ENCODE results near the gene MBD2. TPM values are rescaled to one million over a fixed set of nuclear protein-coding genes. Genes with fewer than 3 reads are reported as not detected.

Gene MBD2
- total RNA-seq, 4 donors from 2014 or later, result 53.5 to 79.7 (median 63.5) TPM

DNA sequence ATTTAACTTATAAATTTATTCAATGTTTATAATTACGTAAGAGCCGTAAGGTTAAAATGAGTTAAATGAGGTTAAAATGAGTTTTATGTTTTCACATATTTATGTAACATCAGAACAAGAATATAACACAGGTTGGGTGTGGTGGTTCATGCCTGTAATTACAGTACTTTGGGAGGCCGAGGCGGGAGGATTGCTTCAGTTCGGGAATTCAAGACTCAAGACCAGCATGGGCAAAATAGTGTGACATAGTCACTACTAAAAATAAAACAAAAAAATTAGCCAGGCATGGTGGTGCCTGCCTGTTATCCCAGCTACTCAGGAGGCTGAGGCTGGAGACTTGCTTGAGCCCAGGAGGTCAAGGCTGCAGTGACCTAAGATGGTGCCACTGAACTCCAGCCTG is 9.3 kb upstream of the MBD2 start:
- TF ChIP-seq, protein P1, sequence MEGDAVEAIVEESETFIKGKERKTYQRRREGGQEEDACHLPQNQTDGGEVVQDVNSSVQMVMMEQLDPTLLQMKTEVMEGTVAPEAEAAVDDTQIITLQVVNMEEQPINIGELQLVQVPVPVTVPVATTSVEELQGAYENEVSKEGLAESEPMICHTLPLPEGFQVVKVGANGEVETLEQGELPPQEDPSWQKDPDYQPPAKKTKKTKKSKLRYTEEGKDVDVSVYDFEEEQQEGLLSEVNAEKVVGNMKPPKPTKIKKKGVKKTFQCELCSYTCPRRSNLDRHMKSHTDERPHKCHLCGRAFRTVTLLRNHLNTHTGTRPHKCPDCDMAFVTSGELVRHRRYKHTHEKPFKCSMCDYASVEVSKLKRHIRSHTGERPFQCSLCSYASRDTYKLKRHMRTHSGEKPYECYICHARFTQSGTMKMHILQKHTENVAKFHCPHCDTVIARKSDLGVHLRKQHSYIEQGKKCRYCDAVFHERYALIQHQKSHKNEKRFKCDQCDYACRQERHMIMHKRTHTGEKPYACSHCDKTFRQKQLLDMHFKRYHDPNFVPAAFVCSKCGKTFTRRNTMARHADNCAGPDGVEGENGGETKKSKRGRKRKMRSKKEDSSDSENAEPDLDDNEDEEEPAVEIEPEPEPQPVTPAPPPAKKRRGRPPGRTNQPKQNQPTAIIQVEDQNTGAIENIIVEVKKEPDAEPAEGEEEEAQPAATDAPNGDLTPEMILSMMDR (IDR thresholded peaks at IDR 0.05; ENCODE audit: low read depth), result no peak

DNA sequence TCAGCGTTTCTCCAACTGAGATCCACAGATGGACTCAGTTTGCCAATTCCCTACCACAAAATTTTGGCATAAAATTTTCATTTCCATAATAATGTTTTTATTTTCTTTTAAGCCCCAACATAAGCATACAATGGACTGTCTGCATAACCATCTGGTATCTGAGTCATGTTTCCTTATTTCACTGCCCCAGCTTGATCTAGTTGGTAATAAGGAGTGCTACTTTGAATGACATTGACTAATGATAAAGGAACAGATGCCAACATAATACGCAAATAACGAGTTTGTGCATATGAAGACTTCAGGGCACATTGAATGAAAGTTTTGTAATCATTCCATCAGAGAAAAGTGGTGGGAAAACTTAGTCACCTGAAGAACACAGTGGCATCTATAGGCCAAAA is 8.8 kb upstream of the MBD2 start:
- TF ChIP-seq, protein P1 (IDR thresholded peaks at IDR 0.05; ENCODE audit: low read depth), result no peak

DNA sequence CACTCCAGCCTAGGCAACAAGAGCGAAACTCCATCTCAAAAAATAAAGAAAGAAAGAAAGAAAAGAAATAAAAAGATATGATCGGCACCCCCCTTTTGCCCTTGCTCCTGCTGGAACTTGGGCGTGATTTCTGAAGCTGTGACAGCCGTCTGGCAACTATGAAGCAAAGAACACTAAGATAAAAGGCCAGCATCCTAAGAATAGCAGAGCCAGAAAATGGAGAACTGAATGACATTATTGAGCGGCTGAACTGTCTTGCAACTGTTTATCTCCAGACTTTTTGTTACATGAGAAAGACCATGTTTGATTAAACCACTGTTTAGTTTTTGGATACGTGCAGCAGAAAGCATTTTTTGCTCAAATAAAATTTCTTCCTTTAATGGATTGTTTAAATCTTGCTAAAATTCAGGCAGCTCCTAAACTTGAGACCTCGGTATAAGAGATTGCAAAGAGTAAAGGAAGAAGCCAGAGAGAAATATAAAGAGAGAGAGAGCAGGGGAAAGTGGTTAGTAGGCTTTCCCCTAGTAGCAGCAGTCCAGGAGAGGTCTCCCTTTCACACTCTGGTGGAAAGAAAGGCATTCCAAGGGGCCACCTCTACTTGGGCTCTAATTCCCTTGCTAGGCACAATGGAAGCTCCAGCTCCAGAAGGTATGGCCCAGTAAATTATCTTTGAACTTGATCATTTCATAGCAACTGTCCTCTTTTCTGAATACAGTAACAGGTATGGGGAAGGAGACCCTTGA is 8.2 kb upstream of the MBD2 start:
- TF ChIP-seq, protein P1 (IDR thresholded peaks at IDR 0.05; ENCODE audit: low read depth), result no peak

DNA sequence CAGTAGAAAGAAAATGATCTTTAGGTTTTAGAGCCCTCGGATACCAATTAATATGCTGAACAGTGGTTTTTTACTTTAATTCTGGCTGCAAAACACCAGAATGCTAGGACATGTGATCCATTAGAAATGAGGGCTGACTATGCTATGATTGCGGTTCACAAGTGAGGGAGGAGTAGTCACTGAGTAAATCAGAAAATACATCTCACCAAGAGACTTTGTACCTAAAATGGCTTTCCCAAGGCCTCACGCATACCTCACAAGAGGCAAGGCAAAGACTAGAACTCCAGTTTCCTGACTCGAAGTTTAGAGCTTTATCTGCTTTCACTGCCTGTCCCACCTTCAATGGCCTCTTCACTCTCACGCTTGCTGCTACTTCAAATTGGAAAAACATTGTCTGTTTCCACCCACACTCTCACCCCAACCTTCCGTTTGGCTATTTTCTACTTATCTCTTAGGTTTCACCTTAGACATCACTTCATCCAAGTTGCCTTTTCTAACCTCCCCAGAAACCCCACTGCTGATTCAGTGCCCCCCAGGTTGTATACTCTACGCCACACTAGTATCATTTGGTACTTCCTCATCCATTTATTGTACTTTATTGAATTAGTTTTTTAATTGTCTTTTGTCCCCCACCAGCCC is 5.1 kb upstream of the MBD2 start:
- TF ChIP-seq, protein P1 (IDR thresholded peaks at IDR 0.05; ENCODE audit: low read depth), result no peak

DNA sequence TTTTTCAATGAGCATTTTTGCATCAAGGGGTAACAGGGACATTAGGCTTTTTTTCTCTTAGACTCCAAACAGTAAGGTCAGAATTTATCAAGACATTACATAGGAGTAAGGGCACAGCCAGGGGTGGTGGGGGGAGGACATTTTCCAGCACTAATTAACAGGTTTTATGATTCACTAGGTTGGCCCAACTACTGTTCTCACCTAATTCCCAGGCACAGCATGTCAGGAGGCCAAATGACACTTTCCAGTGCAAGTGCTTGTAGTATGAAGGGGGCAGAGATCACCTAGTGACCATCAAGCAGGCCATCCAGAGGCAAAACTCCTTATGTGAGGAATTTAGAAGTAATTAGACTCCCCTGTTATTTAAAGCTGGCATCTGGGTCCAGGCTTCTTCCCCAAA is 3.9 kb upstream of the MBD2 start:
- TF ChIP-seq, protein P1 (IDR thresholded peaks at IDR 0.05; ENCODE audit: low read depth), result no peak

DNA sequence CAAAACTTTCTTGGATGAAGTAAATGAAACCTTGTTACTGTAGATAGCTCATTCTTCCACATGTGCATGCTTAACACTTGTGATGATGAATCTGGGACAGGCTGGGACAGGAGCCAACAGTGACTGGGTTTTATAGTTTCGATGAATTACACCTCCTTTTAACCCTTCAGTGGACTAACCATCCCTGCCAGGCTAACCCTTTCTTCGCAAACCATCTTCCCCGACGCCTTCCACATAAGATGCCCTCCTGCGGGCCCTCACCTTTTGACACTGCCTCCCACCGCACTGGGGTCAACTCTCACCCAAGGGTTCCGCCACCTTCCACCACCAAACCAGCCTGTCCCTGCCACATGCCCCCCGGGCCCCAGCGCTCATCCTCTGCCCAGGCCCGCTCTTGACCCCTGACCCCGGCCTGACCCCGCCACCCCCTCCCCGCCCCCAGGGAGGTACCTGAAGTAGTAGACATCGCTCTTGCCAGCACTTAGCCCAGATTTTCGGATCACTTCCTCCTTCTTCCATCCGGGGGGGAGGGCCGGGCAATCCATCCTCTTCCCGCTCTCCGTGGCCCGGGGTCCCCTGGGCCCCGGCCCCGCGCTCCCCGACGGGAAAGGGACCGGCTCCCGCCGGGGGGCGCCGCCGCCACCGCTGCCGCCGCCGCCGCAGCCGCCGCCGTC is 764 bp downstream of the MBD2 start:
- TF ChIP-seq, protein P1 (IDR thresholded peaks at IDR 0.05; ENCODE audit: low read depth), result no peak

DNA sequence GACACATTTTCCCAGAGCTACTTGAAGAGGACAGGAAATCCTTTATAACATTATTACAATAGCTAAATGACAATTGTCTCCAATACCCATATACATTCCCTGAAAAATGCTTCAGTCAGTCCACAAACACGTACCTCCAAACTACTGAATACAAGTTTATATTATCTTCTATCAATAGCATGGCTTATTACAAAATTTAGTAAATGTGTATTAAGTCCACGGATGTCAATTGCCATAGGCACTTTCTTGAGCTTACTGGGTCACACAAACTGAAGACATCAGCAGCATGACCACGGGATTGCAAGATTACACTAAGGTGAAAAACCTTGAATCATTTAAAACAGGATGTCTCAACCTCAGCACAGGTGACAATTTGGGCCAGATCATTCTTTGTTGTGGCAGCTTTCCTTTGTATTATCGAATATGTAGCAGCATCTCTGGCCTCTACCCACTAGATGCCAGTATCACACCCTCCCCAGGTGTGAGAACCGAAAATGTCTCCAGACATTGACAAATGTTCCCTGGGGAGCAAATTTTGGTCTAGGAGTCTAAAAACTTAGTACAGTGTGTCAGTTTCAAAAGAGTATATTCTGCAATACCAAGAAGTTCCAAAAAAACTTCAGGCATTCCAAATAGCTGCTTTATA is 1.4 kb downstream of the MBD2 start:
- TF ChIP-seq, protein P1 (IDR thresholded peaks at IDR 0.05; ENCODE audit: low read depth), result no peak

Measured in subcutaneous adipose tissue (tissue), 4 donors.